DND-41 (cell line): ENCODE results near the gene UACA.

Experiments
- EZH2 ChIP-seq: IDR thresholded peaks from 3 replicates; pipeline ENCODE4 v1.6.1; 2012; ENCODE audit warnings: borderline replicate concordance, low read depth, mild to moderate bottlenecking, moderate library complexity, low read length, inconsistent platforms; ENCODE audit not compliant: severe bottlenecking
- TF ChIP-seq, protein P1 (sequence below): IDR thresholded peaks from 2 replicates; pipeline ENCODE4 v1.5.1; 2012; ENCODE audit warnings: borderline replicate concordance, low read length, moderate library complexity, mild to moderate bottlenecking; ENCODE audit not compliant: poor library complexity, severe bottlenecking; ENCODE audit errors: extremely low read depth

DNA sequence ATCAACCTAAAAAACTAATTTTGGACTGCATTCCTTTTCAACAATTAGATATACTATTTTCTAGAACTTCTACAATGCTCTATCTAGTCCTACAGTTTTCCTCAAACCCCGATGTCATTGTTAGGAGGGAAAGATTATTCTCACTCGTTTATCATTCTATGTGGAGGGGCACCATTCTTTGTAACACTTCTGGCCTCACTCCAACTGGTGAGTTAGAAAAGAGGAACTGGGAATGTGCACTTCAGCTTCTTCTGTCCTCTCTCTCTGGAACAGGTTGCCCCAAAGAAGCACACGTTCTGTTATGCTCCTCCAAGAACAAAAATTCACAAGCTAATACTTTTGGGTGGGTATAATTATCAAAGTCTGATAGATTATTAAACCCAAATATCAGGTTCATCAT, 137.9 kb downstream of the UACA start:
- TF ChIP-seq, protein P1, sequence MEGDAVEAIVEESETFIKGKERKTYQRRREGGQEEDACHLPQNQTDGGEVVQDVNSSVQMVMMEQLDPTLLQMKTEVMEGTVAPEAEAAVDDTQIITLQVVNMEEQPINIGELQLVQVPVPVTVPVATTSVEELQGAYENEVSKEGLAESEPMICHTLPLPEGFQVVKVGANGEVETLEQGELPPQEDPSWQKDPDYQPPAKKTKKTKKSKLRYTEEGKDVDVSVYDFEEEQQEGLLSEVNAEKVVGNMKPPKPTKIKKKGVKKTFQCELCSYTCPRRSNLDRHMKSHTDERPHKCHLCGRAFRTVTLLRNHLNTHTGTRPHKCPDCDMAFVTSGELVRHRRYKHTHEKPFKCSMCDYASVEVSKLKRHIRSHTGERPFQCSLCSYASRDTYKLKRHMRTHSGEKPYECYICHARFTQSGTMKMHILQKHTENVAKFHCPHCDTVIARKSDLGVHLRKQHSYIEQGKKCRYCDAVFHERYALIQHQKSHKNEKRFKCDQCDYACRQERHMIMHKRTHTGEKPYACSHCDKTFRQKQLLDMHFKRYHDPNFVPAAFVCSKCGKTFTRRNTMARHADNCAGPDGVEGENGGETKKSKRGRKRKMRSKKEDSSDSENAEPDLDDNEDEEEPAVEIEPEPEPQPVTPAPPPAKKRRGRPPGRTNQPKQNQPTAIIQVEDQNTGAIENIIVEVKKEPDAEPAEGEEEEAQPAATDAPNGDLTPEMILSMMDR, result no peak
- no peak for TF ChIP-seq EZH2
